OCI-LY7 (cell line): Measurements from ENCODE around the gene DTNA. TPM values are rescaled to one million over a fixed set of nuclear protein-coding genes. Genes with fewer than 3 reads are reported as not detected.

Source experiments
- BruUV-seq: library from RNA; stranded (reverse); fragments of 400-500 nt; replicated peaks from 2 replicates; lab custom pipeline; 2021; lab: Mats Ljungman, UMichigan
- CTCF ChIA-PET: fragments of 300-600 bp; sonication (Branson Sonifier 250); formaldehyde crosslinking; loops from one replicate; lab custom pipeline; 2022; ENCODE audit warnings: antibody characterized with exemption; ENCODE audit not compliant: unreplicated experiment; lab: Charles Lee
- POLR2A ChIA-PET: fragments of 300-600 bp; sonication (Branson Sonifier 250); formaldehyde crosslinking; loops from one replicate; lab custom pipeline; 2022; ENCODE audit warnings: antibody characterized with exemption; lab: Charles Lee
- DNase-seq: peaks from one replicate; pipeline ENCODE4 v3.0.0-alpha.2; 2015; ENCODE audit warnings: low spot score
- H2AFZ ChIP-seq: fragments of 200-600 bp; sonication (generic), shearing (Covaris generic); 2 replicates; pipeline ENCODE4 v1.6.1; 2014; ENCODE audit warnings: mild to moderate bottlenecking, antibody characterized with exemption, low read length, moderate library complexity
- H3K27ac ChIP-seq: fragments of 200-600 bp; sonication (generic); 2 replicates; pipeline ENCODE4 v1.5.1; 2014; ENCODE audit warnings: mixed run types, low read depth, mild to moderate bottlenecking, moderate library complexity, low read length, inconsistent platforms; ENCODE audit not compliant: poor library complexity, severe bottlenecking
- H3K36me3 ChIP-seq: fragments of 200-600 bp; sonication (generic); 2 replicates; pipeline ENCODE4 v1.6.1; 2014; ENCODE audit warnings: mild to moderate bottlenecking, antibody characterized with exemption, low read length, moderate library complexity, mixed read lengths; ENCODE audit not compliant: insufficient read depth
- H3K4me1 ChIP-seq: fragments of 200-600 bp; sonication (generic); 2 replicates; pipeline ENCODE4 v1.5.1; 2014; ENCODE audit warnings: mild to moderate bottlenecking, low read length; ENCODE audit not compliant: insufficient read depth, poor library complexity, severe bottlenecking
- H3K4me2 ChIP-seq: fragments of 200-600 bp; sonication (generic); 2 replicates; pipeline ENCODE4 v1.6.1; 2014; ENCODE audit warnings: mild to moderate bottlenecking, low read length
- H3K4me3 ChIP-seq: fragments of 200-600 bp; sonication (generic); 2 replicates; pipeline ENCODE4 v1.5.1; 2014; ENCODE audit warnings: mild to moderate bottlenecking, low read depth, low read length; ENCODE audit not compliant: poor library complexity, severe bottlenecking
- H3K79me2 ChIP-seq: fragments of 200-600 bp; sonication (generic); 2 replicates; pipeline ENCODE4 v1.6.1; 2016; ENCODE audit warnings: low read depth, mild to moderate bottlenecking, low read length, moderate library complexity, mixed read lengths; ENCODE audit not compliant: insufficient read depth
- H3K9me2 ChIP-seq: fragments of 200-600 bp; sonication (generic); 2 replicates; pipeline ENCODE4 v1.6.1; 2016; ENCODE audit warnings: mild to moderate bottlenecking, low read length, mixed read lengths; ENCODE audit not compliant: insufficient read depth
- H3K9me3 ChIP-seq: fragments of 200-600 bp; sonication (generic); 2 replicates; pipeline ENCODE4 v1.6.1; 2014; ENCODE audit warnings: mild to moderate bottlenecking, mixed run types, low read length, mixed read lengths
- H4K20me1 ChIP-seq: fragments of 200-600 bp; sonication (generic); 2 replicates; pipeline ENCODE4 v1.6.1; 2014; ENCODE audit warnings: mild to moderate bottlenecking, antibody characterized with exemption, low read length, moderate library complexity, mixed read lengths; ENCODE audit not compliant: insufficient read depth
- EZH2phosphoT487 ChIP-seq: fragments of 200-600 bp; sonication (generic); IDR thresholded peaks from 2 replicates; pipeline ENCODE4 v1.6.1; 2018; ENCODE audit warnings: low read depth, borderline replicate concordance, mild to moderate bottlenecking, mixed run types, antibody characterized with exemption, low read length, moderate library complexity, mixed read lengths
- intact Hi-C: fragments of 100-400 bp; cut with micrococcal nuclease; formaldehyde crosslinking; loops from one replicate; pipeline ENCODE4 v1.10.0; 2022; ENCODE audit not compliant: unreplicated experiment
- total RNA-seq, 2 experiments: library from RNA; depleted of rRNA in 1 of 2; stranded (reverse); fragments of >200 nt in 1 of 2; shearing (Covaris generic) in 1 of 2; gene quantifications; 2 replicates each; pipeline ENCODE4 v1.2.3, GENCODE V29; 2014 to 2022
- TF ChIP-seq, protein P1 (sequence below): fragments of 200-600 bp; sonication (generic); conservative IDR thresholded peaks from 2 replicates; pipeline ENCODE4 v1.5.1; 2014; ENCODE audit warnings: mild to moderate bottlenecking, antibody characterized with exemption, low read length, moderate library complexity, mixed read lengths

The DTNA gene
- total RNA-seq, 2 experiments from 2014 or later, result 0.16 TPM; not detected in 1

DNA sequence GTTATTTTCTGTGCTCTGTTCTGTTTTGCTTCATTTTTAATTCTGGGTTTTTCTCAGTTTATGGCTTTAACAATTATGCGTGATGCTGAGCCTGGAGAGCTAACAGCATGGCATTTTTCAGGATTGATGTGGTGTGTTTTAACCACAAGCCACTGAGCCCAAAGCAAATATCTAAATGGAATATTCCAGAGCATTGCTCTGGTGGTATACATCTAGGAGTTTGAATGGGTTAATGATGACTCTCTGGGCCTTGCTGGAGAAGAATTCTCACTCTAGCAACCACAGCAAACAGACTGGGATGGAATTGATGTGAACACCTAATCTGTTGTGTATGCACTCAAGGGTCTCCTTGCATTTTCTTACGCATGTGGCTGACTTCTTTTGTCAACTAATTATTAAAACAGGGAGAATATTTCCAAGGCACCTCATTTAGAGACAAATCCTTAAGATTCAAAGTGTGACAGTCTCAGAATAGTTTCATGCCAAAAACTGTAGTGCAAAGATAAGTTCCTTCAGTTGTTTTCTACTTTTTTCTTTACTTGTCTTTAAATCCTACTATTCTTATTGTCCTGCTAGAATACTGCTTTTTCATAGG lies 164.0 kb downstream of the DTNA start:
- Histone ChIP-seq H3K79me2 (no peaks in the 10 kb centered on the region), H3K4me2 (no peak overlapping the region), H3K36me3 (no peaks in the 10 kb centered on the region), H3K4me3 (no peak overlapping the region), H2AFZ (no peak overlapping the region), H3K27ac (no peak overlapping the region), H3K9me2 (no peaks in the 10 kb centered on the region), H3K9me3 (no peaks in the 10 kb centered on the region), H4K20me1 (no peaks in the 10 kb centered on the region), H3K4me1 (no peaks in the 10 kb centered on the region)
- BruUV-seq, result no TSS peak
- intact Hi-C loops, result no loop called here
- no peak for DNase-seq
- TF ChIP-seq, protein P1, sequence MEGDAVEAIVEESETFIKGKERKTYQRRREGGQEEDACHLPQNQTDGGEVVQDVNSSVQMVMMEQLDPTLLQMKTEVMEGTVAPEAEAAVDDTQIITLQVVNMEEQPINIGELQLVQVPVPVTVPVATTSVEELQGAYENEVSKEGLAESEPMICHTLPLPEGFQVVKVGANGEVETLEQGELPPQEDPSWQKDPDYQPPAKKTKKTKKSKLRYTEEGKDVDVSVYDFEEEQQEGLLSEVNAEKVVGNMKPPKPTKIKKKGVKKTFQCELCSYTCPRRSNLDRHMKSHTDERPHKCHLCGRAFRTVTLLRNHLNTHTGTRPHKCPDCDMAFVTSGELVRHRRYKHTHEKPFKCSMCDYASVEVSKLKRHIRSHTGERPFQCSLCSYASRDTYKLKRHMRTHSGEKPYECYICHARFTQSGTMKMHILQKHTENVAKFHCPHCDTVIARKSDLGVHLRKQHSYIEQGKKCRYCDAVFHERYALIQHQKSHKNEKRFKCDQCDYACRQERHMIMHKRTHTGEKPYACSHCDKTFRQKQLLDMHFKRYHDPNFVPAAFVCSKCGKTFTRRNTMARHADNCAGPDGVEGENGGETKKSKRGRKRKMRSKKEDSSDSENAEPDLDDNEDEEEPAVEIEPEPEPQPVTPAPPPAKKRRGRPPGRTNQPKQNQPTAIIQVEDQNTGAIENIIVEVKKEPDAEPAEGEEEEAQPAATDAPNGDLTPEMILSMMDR, result no peak
- TF ChIP-seq EZH2phosphoT487, result no peak
- ChIA-PET POLR2A (no interaction called here), CTCF (no interaction called here)

DNA sequence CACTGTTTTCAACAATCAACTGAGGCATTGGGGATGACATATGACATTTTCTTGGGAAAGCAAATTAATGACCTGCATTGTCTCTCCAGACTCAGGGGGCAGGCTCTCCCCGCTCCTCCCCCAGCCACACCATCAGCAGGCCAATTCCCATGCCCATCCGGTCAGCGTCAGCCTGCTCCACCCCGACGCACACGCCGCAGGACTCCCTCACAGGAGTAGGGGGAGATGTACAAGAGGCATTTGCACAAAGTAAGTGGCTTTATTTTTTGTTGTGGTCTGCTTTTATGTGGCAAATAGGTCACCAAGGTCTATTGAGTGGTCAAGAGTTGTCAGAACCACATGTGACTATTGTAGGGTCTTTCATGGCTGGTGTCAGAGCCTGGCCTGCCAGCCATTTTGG lies 165.1 kb downstream of the DTNA start:
- Histone ChIP-seq H3K9me3 (no peaks in the 10 kb centered on the region), H3K27ac (no peak overlapping the region), H3K36me3 (no peaks in the 10 kb centered on the region), H3K4me2 (no peak overlapping the region), H2AFZ (no peak overlapping the region), H4K20me1 (no peaks in the 10 kb centered on the region), H3K4me1 (no peaks in the 10 kb centered on the region), H3K79me2 (no peaks in the 10 kb centered on the region), H3K9me2 (no peaks in the 10 kb centered on the region), H3K4me3 (no peak overlapping the region)
- POLR2A ChIA-PET, result no interaction called here
- BruUV-seq, result no TSS peak
- DNase-seq, result no peak
- no peak for TF ChIP-seq EZH2phosphoT487
- TF ChIP-seq, protein P1, result no peak
- CTCF ChIA-PET, result no interaction called here
- intact Hi-C loops, result no loop called here

DNA sequence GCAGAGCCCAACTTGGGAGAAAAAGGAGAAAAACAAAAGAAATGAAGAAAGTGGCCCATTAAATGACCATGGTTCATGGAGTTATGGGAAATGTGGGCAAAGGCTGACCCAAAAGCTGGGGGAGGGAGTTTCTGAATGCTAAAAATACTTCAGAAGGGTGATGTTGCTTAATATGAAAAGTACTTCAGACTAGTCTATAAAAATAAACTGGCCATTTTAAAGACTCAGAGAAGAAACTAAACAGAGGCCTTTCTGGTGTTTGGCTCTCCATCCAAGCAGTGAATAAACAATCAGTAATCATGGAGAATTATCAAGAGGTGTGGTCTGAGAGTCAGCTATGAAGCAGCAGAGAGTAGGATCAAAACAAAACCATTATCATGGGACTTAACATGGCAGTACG lies 170.3 kb downstream of the DTNA start:
- ChIA-PET POLR2A (no interaction called here), CTCF (no interaction called here)
- Histone ChIP-seq H3K9me3 (no peaks in the 10 kb centered on the region), H3K9me2 (no peaks in the 10 kb centered on the region), H3K79me2 (no peaks in the 10 kb centered on the region), H4K20me1 (no peaks in the 10 kb centered on the region), H2AFZ (no peak overlapping the region), H3K4me1 (no peaks in the 10 kb centered on the region), H3K27ac (no peak overlapping the region), H3K4me3 (no peak overlapping the region), H3K36me3 (no peaks in the 10 kb centered on the region), H3K4me2 (no peak overlapping the region)
- DNase-seq, result no peak
- TF ChIP-seq, protein P1, result no peak
- no peak for TF ChIP-seq EZH2phosphoT487
- intact Hi-C loops, result no loop called here
- BruUV-seq, result no TSS peak
